AG04449 (cell line): ENCODE results near the gene CNDP1.

Source experiments
- CTCF ChIA-PET: fragments of 350-600 bp; formaldehyde crosslinking; extraction: SDS; loops from one replicate; lab custom pipeline; 2021; ENCODE audit warnings: antibody characterized with exemption; lab: Yijun Ruan, JAX
- POLR2A ChIA-PET: fragments of 400-600, 350-600 bp; formaldehyde crosslinking; extraction: SDS; loops from one replicate; lab custom pipeline; 2020; ENCODE audit warnings: antibody characterized with exemption, inconsistent platforms; lab: Yijun Ruan, JAX
- DNase-seq: peaks from one replicate; pipeline ENCODE4 v3.0.0-alpha.2; 2010; ENCODE audit warnings: low read depth, low spot score
- H3K4me3 ChIP-seq: 2 replicates; pipeline ENCODE4 v1.5.1; 2011; ENCODE audit warnings: low read depth, mild to moderate bottlenecking, control low read depth, low read length
- CTCF ChIP-seq: IDR thresholded peaks from one replicate; pipeline ENCODE4 v1.5.1; 2011; ENCODE audit warnings: mild to moderate bottlenecking, moderate library complexity, low read length, control low read depth, inconsistent platforms; ENCODE audit not compliant: insufficient read depth; ENCODE audit errors: missing control alignments

CNDP1 gene

GRCh38 chr18:74630804-74631203, 96.5 kb downstream of the CNDP1 start:
- TF ChIP-seq CTCF, result no peak
- no peak overlapping the region for H3K4me3 ChIP-seq
- ChIA-PET CTCF (no interaction called here), POLR2A (no interaction called here)
- DNase-seq, result no peak

- H3K4me3 ChIP-seq, result no peak overlapping the region
- ChIA-PET POLR2A (no interaction called here), CTCF (no interaction called here)
- no peak for DNase-seq
- TF ChIP-seq CTCF, result no peak
Observed at GRCh38 chr18:74631212-74631611, 96.9 kb downstream of the CNDP1 start.

DNA sequence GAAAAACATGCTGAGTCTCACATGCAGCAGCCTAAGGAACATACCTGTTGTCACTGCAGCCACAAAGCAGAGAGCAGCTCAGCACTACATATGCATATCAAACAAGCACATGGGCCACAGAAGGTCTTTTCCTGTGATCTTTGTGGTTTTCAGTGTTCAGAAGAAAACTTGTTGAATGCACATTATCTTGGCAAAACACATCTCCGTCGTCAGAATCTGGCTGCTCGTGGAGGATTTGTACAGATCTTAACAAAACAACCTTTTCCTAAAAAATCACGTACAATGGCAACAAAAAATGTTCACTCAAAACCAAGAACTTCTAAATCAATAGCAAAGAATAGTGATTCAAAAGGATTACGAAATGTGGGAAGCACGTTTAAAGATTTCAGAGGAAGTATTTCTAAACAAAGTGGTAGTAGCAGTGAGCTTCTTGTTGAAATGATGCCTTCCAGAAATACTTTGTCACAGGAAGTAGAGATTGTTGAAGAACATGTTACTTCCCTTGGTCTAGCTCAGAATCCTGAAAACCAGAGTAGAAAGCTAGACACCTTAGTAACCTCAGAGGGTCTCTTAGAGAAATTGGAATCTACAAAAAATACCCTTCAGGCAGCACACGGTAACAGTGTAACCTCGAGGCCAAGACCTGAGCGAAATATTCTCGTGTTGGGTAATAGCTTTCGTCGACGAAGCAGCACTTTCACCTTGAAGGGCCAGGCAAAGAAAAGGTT, 97.5 kb downstream of the CNDP1 start:
- H3K4me3 ChIP-seq, result no peak overlapping the region
- POLR2A ChIA-PET, result no interaction called here

GRCh38 chr18:74632351-74632679, 98.0 kb downstream of the CNDP1 start:
- TF ChIP-seq CTCF, result no peak
- CTCF ChIA-PET, result interaction anchor here (0.9 kb wide), 2 partner anchors 8 to 18 kb away, joined by 3 read pairs; no protein-coding TSS in a partner anchor
- POLR2A ChIA-PET, result no interaction called here

More for the DNA sequence above, 97.5 kb downstream of the CNDP1 start:
- CTCF ChIA-PET, result interaction anchor here (0.9 kb wide), 2 partner anchors 9 to 19 kb away, joined by 3 read pairs; no protein-coding TSS in a partner anchor
- DNase-seq, result no peak
- no peak for TF ChIP-seq CTCF

GRCh38 chr18:74632856-74633255, 98.6 kb downstream of the CNDP1 start:
- no peak overlapping the region for H3K4me3 ChIP-seq
- ChIA-PET CTCF (no interaction called here), POLR2A (no interaction called here)
- DNase-seq, result no peak
- no peak for TF ChIP-seq CTCF

More at GRCh38 chr18:74632351-74632679, 98.0 kb downstream of the CNDP1 start:
- no peak overlapping the region for H3K4me3 ChIP-seq
- DNase-seq, result no peak

DNA sequence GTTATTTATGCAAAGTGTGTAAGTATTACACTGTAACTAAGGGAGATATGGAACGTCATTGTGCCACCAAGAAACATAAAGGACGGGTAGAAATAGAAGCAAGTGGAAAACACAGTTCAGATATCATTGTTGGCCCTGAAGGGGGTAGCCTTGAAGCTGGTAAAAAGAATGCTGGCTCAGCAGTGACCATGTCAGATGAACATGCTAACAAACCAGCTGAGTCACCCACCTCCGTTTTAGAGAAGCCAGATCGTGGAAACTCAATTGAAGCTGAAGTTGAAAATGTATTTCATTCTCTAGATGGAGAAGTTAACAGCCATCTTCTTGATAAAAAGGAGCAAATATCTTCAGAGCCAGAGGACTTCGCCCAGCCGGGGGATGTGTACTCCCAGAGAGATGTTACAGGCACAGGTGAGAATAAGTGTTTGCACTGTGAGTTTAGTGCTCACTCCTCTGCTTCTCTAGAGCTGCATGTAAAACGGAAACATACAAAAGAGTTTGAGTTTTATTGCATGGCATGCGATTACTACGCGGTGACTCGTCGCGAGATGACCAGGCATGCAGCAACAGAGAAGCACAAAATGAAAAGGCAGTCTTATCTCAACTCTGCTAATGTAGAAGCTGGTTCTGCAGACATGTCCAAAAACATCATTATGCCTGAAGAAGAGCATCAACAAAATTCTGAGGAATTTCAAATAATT, 99.5 kb downstream of the CNDP1 start:
- TF ChIP-seq CTCF, result no peak
- ChIA-PET POLR2A (no interaction called here), CTCF (interaction anchor here (1.1 to 1.3 kb wide), 2 partner anchors 10 to 13 kb away, joined by 3 read pairs; no protein-coding TSS in a partner anchor)
- DNase-seq, result no peak
- no peak overlapping the region for H3K4me3 ChIP-seq
